ENCODE measurements around the gene NCAM2. TPM values are rescaled to one million over a fixed set of nuclear protein-coding genes. Genes with fewer than 3 reads are reported as not detected.

The NCAM2 gene
- 4.3 TPM for total RNA-seq (ENCODE audit: unreplicated experiment)
- long read RNA-seq, partial matches to known transcripts = 0 of 3 reads
- long read RNA-seq, other reads (novel, unspliced or antisense) = 3 of 3 reads

GRCh38 chr21:20997636-20998455 is at the start of gene NCAM2:
Gene NCAM2 (plus strand): TSS chr21:20998409.
- Mint-ChIP-seq H3K9me3 (ENCODE audit: unreplicated experiment) (peaks cover 13% of the 10 kb centered on the region), H3K27ac (ENCODE audit: unreplicated experiment) (peak within 1 kb of the TSS; percentile 62), H3K4me3 (ENCODE audit: unreplicated experiment) (peak within 1 kb of the TSS; percentile 89), H3K27me3 (ENCODE audit: unreplicated experiment) (peaks cover 7% of the 10 kb centered on the region), H3K36me3 (ENCODE audit: unreplicated experiment) (no peaks in the 10 kb centered on the region), H3K4me1 (ENCODE audit: low read depth, unreplicated experiment) (no peaks in the 10 kb centered on the region)
- peak; percentile 88 for DNase-seq
- TF ChIP-seq CTCF (IDR thresholded peaks at IDR 0.05; ENCODE audit: partially characterized antibody, unreplicated experiment) = no peak

- Mint-ChIP-seq H3K4me3 (ENCODE audit: unreplicated experiment) (no peak overlapping the region), H3K27ac (ENCODE audit: unreplicated experiment) (no peak overlapping the region), H3K36me3 (ENCODE audit: unreplicated experiment) (no peaks in the 10 kb centered on the region), H3K27me3 (ENCODE audit: unreplicated experiment) (no peaks in the 10 kb centered on the region), H3K9me3 (ENCODE audit: unreplicated experiment) (no peaks in the 10 kb centered on the region), H3K4me1 (ENCODE audit: low read depth, unreplicated experiment) (peaks cover 13% of the 10 kb centered on the region)
- DNase-seq = no peak
- TF ChIP-seq CTCF (IDR thresholded peaks at IDR 0.05; ENCODE audit: partially characterized antibody, unreplicated experiment) = no peak
Observed at GRCh38 chr21:20949884-20950283, 48.3 kb upstream of the NCAM2 start.

GRCh38 chr21:20965816-20966215 is 32.4 kb upstream of the NCAM2 start:
- Mint-ChIP-seq H3K4me3 (ENCODE audit: unreplicated experiment) (no peak overlapping the region), H3K4me1 (ENCODE audit: low read depth, unreplicated experiment) (no peaks in the 10 kb centered on the region), H3K36me3 (ENCODE audit: unreplicated experiment) (no peaks in the 10 kb centered on the region), H3K9me3 (ENCODE audit: unreplicated experiment) (no peaks in the 10 kb centered on the region), H3K27me3 (ENCODE audit: unreplicated experiment) (no peaks in the 10 kb centered on the region), H3K27ac (ENCODE audit: unreplicated experiment) (no peak overlapping the region)
- TF ChIP-seq CTCF (IDR thresholded peaks at IDR 0.05; ENCODE audit: partially characterized antibody, unreplicated experiment) = no peak
- no peak for DNase-seq

DNA sequence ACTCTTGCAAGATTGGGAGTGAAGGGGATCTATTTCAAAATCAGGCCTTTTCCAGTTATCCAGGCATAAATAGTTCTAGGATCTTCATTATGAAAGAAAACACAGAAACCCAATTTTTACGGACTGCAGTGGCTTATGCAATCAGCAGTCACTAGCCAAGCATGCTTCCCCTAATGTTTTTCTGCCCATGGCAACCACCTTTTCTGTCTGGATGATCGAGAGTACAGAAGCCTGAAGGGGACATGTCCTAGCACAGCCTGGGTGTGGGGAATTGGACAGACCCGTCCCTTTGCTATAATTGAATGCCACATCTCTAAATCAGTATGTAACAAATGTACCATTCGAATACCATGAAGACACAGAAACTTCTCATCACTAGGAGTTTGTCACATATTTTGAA is 29.8 kb upstream of the NCAM2 start:
- H3K27me3 Mint-ChIP-seq (ENCODE audit: unreplicated experiment) = no peaks in the 10 kb centered on the region
- no peak for DNase-seq
- H3K4me1 Mint-ChIP-seq (ENCODE audit: low read depth, unreplicated experiment) = no peaks in the 10 kb centered on the region
- no peak overlapping the region for H3K4me3 Mint-ChIP-seq (ENCODE audit: unreplicated experiment)
- H3K9me3 Mint-ChIP-seq (ENCODE audit: unreplicated experiment) = no peaks in the 10 kb centered on the region
- no peak overlapping the region for H3K27ac Mint-ChIP-seq (ENCODE audit: unreplicated experiment)
- H3K36me3 Mint-ChIP-seq (ENCODE audit: unreplicated experiment) = no peaks in the 10 kb centered on the region
- TF ChIP-seq CTCF (IDR thresholded peaks at IDR 0.05; ENCODE audit: partially characterized antibody, unreplicated experiment) = no peak

DNA sequence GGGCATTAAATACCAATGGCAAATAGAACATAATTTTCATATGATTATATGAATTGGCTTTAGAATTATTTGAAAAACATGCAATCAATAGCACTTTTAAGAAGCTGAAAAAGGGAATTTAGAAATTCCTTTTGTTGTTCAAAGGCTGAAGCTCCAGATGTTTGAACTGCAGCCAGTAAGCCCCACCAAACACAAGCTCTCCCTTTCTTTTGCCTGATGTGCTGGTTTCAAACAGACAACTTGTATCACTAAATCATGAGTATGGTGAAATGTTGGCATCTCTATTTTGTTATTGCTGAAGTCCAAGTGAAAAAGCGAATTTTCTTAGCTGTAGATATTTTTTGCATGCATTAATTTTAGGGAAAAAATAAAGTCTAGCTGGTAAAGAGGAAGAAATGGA is 27.5 kb upstream of the NCAM2 start:
- Mint-ChIP-seq H3K27ac (ENCODE audit: unreplicated experiment) (no peak overlapping the region), H3K36me3 (ENCODE audit: unreplicated experiment) (no peaks in the 10 kb centered on the region), H3K4me3 (ENCODE audit: unreplicated experiment) (no peak overlapping the region), H3K27me3 (ENCODE audit: unreplicated experiment) (no peaks in the 10 kb centered on the region), H3K9me3 (ENCODE audit: unreplicated experiment) (no peaks in the 10 kb centered on the region), H3K4me1 (ENCODE audit: low read depth, unreplicated experiment) (no peaks in the 10 kb centered on the region)
- DNase-seq = no peak
- no peak for TF ChIP-seq CTCF (IDR thresholded peaks at IDR 0.05; ENCODE audit: partially characterized antibody, unreplicated experiment)

Data from glutamatergic neuron (in vitro differentiated cells).